Activated B cell treated with CpG ODN at 0.5 μM for 24 hours (primary cell): ENCODE data around the gene PTPN2. TPM values are rescaled to one million over a fixed set of nuclear protein-coding genes. Genes with fewer than 3 reads are reported as not detected.
"Not testable (repeated sequence)": the region's sequence is repeated elsewhere in the genome, so short reads cannot be mapped to it uniquely, and the experiment has no call there.

ENCODE experiments used
- ATAC-seq: fragments of 200-7000 bp; cut with Tn5 transposase; one replicate; pipeline ENCODE4 v1.10.0; 2021; ENCODE audit warnings: low read depth, mild to moderate bottlenecking, moderate library complexity
- CTCF ChIA-PET: fragments of 350-600 bp; sonication (Branson Sonifier 250); formaldehyde crosslinking; loops from one replicate; lab custom pipeline; 2021; ENCODE audit warnings: antibody characterized with exemption; lab: Charles Lee
- POLR2A ChIA-PET: fragments of 350-600 bp; sonication (Branson Sonifier 250); formaldehyde crosslinking; loops from one replicate; lab custom pipeline; 2021; ENCODE audit warnings: antibody characterized with exemption; lab: Charles Lee
- DNase-seq: peaks from one replicate; pipeline ENCODE4 v3.0.0; 2022
- H3K27ac Mint-ChIP-seq: one replicate; pipeline ENCODE4 v1.8.0; 2020; ENCODE audit warnings: mixed read lengths
- H3K27me3 Mint-ChIP-seq: one replicate; pipeline ENCODE4 v1.8.0; 2021; ENCODE audit warnings: mixed read lengths
- H3K36me3 Mint-ChIP-seq: one replicate; pipeline ENCODE4 v1.8.0; 2021; ENCODE audit warnings: low read depth, mixed read lengths
- H3K4me1 Mint-ChIP-seq: one replicate; pipeline ENCODE4 v1.8.0; 2021; ENCODE audit warnings: mixed read lengths
- H3K4me3 Mint-ChIP-seq: one replicate; pipeline ENCODE4 v1.8.0; 2020; ENCODE audit warnings: mild to moderate bottlenecking, mixed read lengths
- H3K9me3 Mint-ChIP-seq: one replicate; pipeline ENCODE4 v1.8.0; 2020; ENCODE audit warnings: mixed read lengths
- intact Hi-C: fragments of 100-400 bp; cut with micrococcal nuclease; formaldehyde crosslinking; loops from one replicate; pipeline ENCODE4 v1.15.1; 2024
- total RNA-seq: library from RNA; stranded (reverse); gene quantifications from 2 replicates; pipeline ENCODE4 v1.2.3, GENCODE V29; 2022
- TF ChIP-seq, protein P1 (sequence below): fragments of 200-600 bp; IDR thresholded peaks from one replicate; pipeline ENCODE4 v1.8.0; 2022; ENCODE audit warnings: antibody characterized with exemption, mild to moderate bottlenecking

The PTPN2 gene
- total RNA-seq, 1 donor from 2014 or later = 76.5 TPM

DNA sequence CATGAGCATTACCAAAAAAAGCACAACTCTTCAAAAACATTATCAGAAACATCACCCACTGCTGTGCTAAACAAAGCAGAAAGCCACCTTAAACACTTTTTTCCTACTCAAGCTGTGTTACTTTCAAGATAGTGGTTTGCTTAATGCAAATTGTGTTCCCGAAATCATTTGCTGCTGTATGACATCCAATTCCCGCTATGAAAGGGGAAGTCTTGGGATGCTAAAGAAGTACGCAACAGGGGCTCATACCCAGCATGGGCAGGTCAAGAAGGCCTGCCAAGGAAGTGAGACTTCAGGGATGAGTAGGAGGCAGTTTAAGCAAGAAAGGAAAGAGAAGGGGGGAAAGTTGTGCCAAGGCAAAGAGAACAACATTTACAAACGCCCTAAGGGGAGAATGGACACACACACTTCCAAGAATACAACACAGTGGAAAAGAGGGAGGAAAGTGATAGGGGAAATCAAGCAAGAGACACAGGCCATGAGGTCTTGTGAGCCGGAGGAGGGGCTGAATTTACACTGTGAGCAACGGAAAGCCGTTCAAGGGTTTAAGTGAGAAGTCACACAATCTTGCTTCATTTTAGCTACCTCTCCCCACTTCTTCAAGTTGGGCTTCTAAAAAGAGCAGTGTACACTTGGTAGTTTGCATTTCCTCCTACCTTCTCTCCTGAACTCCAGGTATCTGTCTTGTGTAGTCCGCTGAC, 4.0 kb downstream of the PTPN2 start:
- no peak for DNase-seq
- CTCF ChIA-PET = interaction anchor here (0.6 to 1.9 kb wide), 2 partner anchors 14 to 61 kb away, joined by 3 to 5 read pairs; no protein-coding TSS in a partner anchor
- H3K4me3 Mint-ChIP-seq = peak overlapping the region; percentile 75
- TF ChIP-seq, protein P1, sequence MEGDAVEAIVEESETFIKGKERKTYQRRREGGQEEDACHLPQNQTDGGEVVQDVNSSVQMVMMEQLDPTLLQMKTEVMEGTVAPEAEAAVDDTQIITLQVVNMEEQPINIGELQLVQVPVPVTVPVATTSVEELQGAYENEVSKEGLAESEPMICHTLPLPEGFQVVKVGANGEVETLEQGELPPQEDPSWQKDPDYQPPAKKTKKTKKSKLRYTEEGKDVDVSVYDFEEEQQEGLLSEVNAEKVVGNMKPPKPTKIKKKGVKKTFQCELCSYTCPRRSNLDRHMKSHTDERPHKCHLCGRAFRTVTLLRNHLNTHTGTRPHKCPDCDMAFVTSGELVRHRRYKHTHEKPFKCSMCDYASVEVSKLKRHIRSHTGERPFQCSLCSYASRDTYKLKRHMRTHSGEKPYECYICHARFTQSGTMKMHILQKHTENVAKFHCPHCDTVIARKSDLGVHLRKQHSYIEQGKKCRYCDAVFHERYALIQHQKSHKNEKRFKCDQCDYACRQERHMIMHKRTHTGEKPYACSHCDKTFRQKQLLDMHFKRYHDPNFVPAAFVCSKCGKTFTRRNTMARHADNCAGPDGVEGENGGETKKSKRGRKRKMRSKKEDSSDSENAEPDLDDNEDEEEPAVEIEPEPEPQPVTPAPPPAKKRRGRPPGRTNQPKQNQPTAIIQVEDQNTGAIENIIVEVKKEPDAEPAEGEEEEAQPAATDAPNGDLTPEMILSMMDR = no peak
- H3K4me1 Mint-ChIP-seq = peaks cover 84% of the 10 kb centered on the region
- ATAC-seq = no peak
- H3K9me3 Mint-ChIP-seq = no peaks in the 10 kb centered on the region
- H3K27ac Mint-ChIP-seq = peak overlapping the region; percentile 72
- peaks cover 14% of the 10 kb centered on the region for H3K36me3 Mint-ChIP-seq
- POLR2A ChIA-PET = interaction anchor here (0.8 to 1.3 kb wide), 3 partner anchors 40 to 68 kb away, joined by 3 read pairs; partner anchors contain the start of gene SEH1L
- H3K27me3 Mint-ChIP-seq = no peaks in the 10 kb centered on the region
- intact Hi-C loops = loop anchor here (2.0 to 10.0 kb wide), 7 partner anchors 23 to 1252 kb away; partner anchors contain the start of genes CHMP1B, IMPA2, TUBB6 and ZNF519

DNA sequence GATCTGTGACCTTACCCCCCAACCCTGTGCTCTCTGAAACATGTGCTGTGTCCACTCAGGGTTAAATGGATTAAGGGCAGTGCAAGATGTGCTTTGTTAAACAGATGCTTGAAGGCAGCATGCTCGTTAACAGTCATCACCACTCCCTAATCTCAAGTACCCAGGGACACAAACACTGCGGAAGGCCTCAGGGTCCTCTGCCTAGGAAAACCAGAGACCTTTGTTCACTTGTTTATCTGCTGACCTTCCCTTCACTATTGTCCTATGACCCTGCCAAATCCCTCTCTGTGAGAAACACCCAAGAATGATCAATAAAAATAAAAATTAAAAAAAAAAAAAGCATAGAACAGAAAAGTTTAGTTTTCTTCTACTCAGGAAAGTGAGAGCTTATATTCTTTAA, 9.0 kb downstream of the PTPN2 start:
- ATAC-seq, H3K27ac Mint-ChIP-seq, intact Hi-C loops, H3K4me3 Mint-ChIP-seq, H3K9me3 Mint-ChIP-seq, CTCF ChIA-PET, H3K27me3 Mint-ChIP-seq, DNase-seq: not testable (repeated sequence)
- peaks cover 14% of the 10 kb centered on the region for H3K36me3 Mint-ChIP-seq
- POLR2A ChIA-PET = interaction anchor here (0.7 kb wide), 1 partner anchor 9 kb away, joined by 7 read pairs; the partner anchor contains the start of gene PTPN2
- H3K4me1 Mint-ChIP-seq = peaks cover 53% of the 10 kb centered on the region

DNA sequence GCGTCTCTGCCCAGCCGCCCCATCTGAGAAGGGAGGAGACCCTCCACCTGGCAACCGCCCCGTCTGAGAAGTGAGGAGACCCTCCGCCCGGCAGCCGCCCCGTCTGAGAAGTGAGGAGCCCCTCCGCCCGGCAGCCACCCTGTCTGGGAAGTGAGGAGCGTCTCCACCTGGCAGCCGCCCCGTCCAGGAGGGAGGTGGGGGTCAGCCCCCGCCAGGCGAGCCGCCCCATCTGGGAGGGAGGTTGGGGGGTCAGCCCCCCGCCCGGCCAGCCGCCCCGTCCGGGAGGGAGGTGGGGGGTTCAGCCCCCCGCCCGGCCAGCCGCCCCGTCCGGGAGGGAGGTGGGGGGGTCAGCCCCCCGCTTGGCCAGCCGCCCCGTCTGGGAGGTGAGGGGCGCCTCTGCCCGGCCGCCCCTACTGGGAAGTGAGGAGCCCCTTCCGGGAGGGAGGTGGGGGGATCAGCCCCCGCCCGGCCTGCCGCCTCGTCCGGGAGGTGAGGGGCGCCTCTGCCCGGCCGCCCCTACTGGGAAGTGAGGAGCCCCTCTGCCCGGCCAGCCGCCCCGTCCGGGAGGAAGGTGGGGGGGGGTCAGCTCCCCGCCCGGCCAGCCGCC, 10.0 kb downstream of the PTPN2 start:
- H3K27ac Mint-ChIP-seq, POLR2A ChIA-PET, CTCF ChIA-PET, H3K4me3 Mint-ChIP-seq, ATAC-seq, H3K27me3 Mint-ChIP-seq, intact Hi-C loops, H3K9me3 Mint-ChIP-seq, DNase-seq: not testable (repeated sequence)
- H3K36me3 Mint-ChIP-seq = peaks cover 12% of the 10 kb centered on the region
- H3K4me1 Mint-ChIP-seq = peaks cover 48% of the 10 kb centered on the region

DNA sequence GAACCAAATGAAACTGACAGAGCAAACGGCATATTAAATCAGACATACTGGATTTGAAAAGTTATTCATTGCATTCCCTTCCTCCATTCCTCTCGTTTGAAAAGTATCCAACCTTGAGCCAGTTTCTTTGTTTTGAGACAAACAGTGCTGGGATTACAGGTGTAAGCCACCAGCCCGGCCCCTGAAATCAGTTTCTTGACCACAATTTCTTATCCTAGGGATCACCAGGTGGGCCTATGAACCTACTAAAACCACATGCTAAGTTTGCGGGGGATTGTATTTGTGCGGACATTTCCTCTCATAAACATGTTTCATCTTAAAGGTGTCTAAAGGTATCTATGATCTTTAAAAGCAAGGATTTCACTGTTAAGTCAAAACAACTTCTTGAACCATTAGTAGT, 11.6 kb downstream of the PTPN2 start:
- no peak overlapping the region for H3K4me3 Mint-ChIP-seq
- H3K36me3 Mint-ChIP-seq = peaks cover 14% of the 10 kb centered on the region
- no peak for DNase-seq
- POLR2A ChIA-PET = interaction anchor here (1.3 kb wide), 1 partner anchor 11 kb away, joined by 3 read pairs; the partner anchor contains the start of gene PTPN2
- H3K27me3 Mint-ChIP-seq = no peaks in the 10 kb centered on the region
- H3K9me3 Mint-ChIP-seq = no peaks in the 10 kb centered on the region
- H3K4me1 Mint-ChIP-seq = peaks cover 39% of the 10 kb centered on the region
- no peak for ATAC-seq
- intact Hi-C loops = no loop called here
- CTCF ChIA-PET = no interaction called here
- no peak overlapping the region for H3K27ac Mint-ChIP-seq
- TF ChIP-seq, protein P1 = no peak

DNA sequence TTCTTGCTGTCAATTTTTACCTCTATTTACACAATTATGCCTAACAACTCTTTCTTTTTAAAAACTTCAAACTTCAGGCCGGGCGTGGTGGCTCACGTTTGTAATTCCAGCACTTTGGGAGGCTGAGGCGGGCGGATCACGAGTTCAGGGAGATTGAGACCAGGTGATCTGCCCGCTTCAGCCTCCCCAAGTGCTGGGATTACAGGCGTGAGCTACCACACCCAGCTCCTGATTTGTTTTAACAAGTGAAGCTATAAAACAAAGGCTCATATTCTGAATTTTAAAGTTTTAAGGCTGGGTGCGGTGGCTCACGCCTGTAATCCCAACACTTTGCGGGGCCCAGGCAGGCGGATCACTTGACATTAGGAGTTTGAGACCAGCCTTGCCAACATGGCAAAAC, 15.5 kb downstream of the PTPN2 start:
- no peak for DNase-seq
- intact Hi-C loops = no loop called here
- Mint-ChIP-seq H3K27me3 (no peaks in the 10 kb centered on the region), H3K36me3 (peaks cover 14% of the 10 kb centered on the region), H3K9me3 (no peaks in the 10 kb centered on the region), H3K4me3 (no peak overlapping the region), H3K27ac (no peak overlapping the region), H3K4me1 (peaks cover 36% of the 10 kb centered on the region)
- no peak for ATAC-seq
- ChIA-PET POLR2A (interaction anchor here (1.2 kb wide), 1 partner anchor 15 kb away, joined by 4 read pairs; the partner anchor contains the start of gene PTPN2), CTCF (no interaction called here)
- TF ChIP-seq, protein P1 = no peak
